Psoas muscle (tissue), 8 donors: ENCODE measurements around the gene C2orf78. TPM values are rescaled to one million over a fixed set of nuclear protein-coding genes. Genes with fewer than 3 reads are reported as not detected.

ENCODE experiments used
- ATAC-seq, 4 donors: fragments of 200-7000 bp; cut with Tn5 transposase; one replicate each; pipeline ENCODE4 v1.9.1; 2020; ENCODE audit warnings: moderate library complexity in 3 of 4, mild to moderate bottlenecking in 2 of 4
- DNase-seq, 2 donors: peaks; one replicate each; pipeline ENCODE4 v3.0.0-alpha.2; 2020
- H3K27ac ChIP-seq: fragments of 200-600 bp; one replicate; pipeline ENCODE4 v1.8.0; 2022
- H3K27me3 ChIP-seq, 3 donors: fragments of 200-600 bp in 1 of 3; one replicate each; pipeline versions ENCODE4 v1.6.1 to v1.8.0; 2013 to 2022; ENCODE audit warnings: low read length in 2 of 3, mild to moderate bottlenecking in 2 of 3, moderate library complexity in 1 of 3; ENCODE audit not compliant: insufficient read depth in 3 of 3
- H3K36me3 ChIP-seq, 2 donors: fragments of 200-600 bp in 1 of 2; one replicate each; pipeline versions ENCODE4 v1.6.1 to v1.8.0; 2013 to 2022; ENCODE audit warnings: low read depth in 1 of 2, mild to moderate bottlenecking in 1 of 2, moderate library complexity in 1 of 2; ENCODE audit not compliant: insufficient read depth in 1 of 2
- H3K4me1 ChIP-seq: fragments of 200-600 bp; one replicate; pipeline ENCODE4 v1.8.0; 2022
- H3K4me3 ChIP-seq: fragments of 200-600 bp; one replicate; pipeline ENCODE4 v1.8.0; 2022; ENCODE audit warnings: mild to moderate bottlenecking
- H3K9me3 ChIP-seq: fragments of 200-600 bp; one replicate; pipeline ENCODE4 v1.8.0; 2022
- WGBS, 3 donors: extraction: QIAGEN DNeasy Blood & Tissue Kit; methylation state at CpG; one replicate each; pipeline versions ENCODE4 v1.1.6 to v1.1.7; 2013; 5-methylcytosine and 5-hydroxymethylcytosine counted together
- intact Hi-C, 2 donors: fragments of 100-400 bp; cut with DNase I; formaldehyde crosslinking; loops; one replicate each; pipeline versions ENCODE4 v1.11.0 to v1.14.2; 2022
- polyA plus RNA-seq, 3 donors: library from polyadenylated mRNA; stranded (reverse); fragments of 200-250 nt; gene quantifications; one replicate each; pipeline ENCODE4 v1.2.3, GENCODE V29; 2013
- total RNA-seq, 4 donors: library from RNA; stranded (reverse); fragmentation: NEBNext Ultra II Directional in 2 of 4; extraction: Animal tissue kit (Norgen Biotek cat#: 25700) in 2 of 4; gene quantifications; one replicate each; pipeline versions ENCODE4 v1.2.1 to v1.2.4, GENCODE V29; 2021 to 2023
- TF ChIP-seq, protein P1 (sequence below): fragments of 200-600 bp; IDR thresholded peaks from one replicate; pipeline ENCODE4 v1.8.0; 2022; ENCODE audit warnings: antibody characterized with exemption
- donor health status: healthy with polysubstance abuse.
- donor health status: DM: no; HTN: no; CAD: no; lungs with moderate emphysema.
- donor health status: Bipolar disorder and iron deficiency.
- donor health status: healthy.
- donor health status: DM: yes; HTN: yes; CAD: no.
- donor health status: DM: no; HTN: no; CAD: no.
- donor health status: DM: no; HTN: no; CAD: no.
- donor health status: DM: yes; HTN: yes; CAD: no.

C2orf78 gene
- total and polyA plus RNA-seq, 7 donors, result not detected

DNA sequence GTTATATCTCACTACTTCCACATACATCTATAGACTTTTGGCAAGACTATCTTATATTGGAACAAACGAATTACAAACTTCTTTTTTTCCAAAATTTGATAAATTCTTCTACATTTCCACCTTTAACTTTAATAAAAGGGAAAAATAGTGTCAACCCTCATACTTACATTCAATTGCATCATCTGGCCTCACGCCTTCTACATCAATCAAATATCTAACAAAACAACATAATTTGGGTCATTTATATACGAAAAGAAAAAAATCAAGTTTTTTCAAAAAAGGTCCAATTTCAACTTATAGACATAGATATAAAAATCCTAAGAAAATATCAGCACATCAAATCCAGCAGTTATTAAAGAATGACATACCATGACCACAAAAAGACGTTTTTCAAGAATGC lies 17.0 kb upstream of the C2orf78 start:
- no peak overlapping the region for H3K27ac ChIP-seq
- no peaks in the 10 kb centered on the region for H3K27me3 ChIP-seq
- intact Hi-C loops, result no loop called here
- no peak overlapping the region for H3K4me3 ChIP-seq
- TF ChIP-seq, protein P1, sequence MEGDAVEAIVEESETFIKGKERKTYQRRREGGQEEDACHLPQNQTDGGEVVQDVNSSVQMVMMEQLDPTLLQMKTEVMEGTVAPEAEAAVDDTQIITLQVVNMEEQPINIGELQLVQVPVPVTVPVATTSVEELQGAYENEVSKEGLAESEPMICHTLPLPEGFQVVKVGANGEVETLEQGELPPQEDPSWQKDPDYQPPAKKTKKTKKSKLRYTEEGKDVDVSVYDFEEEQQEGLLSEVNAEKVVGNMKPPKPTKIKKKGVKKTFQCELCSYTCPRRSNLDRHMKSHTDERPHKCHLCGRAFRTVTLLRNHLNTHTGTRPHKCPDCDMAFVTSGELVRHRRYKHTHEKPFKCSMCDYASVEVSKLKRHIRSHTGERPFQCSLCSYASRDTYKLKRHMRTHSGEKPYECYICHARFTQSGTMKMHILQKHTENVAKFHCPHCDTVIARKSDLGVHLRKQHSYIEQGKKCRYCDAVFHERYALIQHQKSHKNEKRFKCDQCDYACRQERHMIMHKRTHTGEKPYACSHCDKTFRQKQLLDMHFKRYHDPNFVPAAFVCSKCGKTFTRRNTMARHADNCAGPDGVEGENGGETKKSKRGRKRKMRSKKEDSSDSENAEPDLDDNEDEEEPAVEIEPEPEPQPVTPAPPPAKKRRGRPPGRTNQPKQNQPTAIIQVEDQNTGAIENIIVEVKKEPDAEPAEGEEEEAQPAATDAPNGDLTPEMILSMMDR, result no peak
- 90 to 95% (median 91%) methylated on average over 4 of the region's 4 CpGs for WGBS, 3 donors
- no peak for DNase-seq
- H3K4me1 ChIP-seq, result no peaks in the 10 kb centered on the region
- H3K36me3 ChIP-seq, result peaks cover 0 to 94% of the 10 kb centered on the region in 2 donors
- no peaks in the 10 kb centered on the region for H3K9me3 ChIP-seq
- ATAC-seq, result no peak

DNA sequence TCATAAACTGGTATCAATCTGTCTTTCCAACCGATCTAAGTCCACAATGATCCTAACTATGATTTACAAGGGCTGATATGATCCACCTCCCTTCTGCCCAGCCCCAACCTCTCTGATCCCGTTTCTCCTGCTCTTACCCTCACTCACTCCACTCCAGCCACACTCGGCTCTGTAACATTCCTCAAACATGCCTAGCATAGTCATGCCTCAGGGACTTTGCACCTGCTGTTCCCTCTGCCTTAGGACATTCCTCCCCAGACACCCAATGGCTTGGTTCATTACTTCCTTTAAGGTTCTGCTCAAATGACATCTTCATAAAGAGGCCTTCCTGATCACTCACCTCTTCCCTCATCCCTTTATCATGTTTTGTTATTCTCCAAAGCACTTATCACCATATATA lies 13.3 kb upstream of the C2orf78 start:
- intact Hi-C loops, result loop anchor here in 1 of 2 donors (10.0 kb wide), 1 partner anchor 76 kb away; no protein-coding TSS in a partner anchor
- Histone ChIP-seq H3K9me3 (no peaks in the 10 kb centered on the region), H3K4me1 (no peaks in the 10 kb centered on the region), H3K27ac (no peak overlapping the region), H3K4me3 (no peak overlapping the region), H3K27me3 (no peaks in the 10 kb centered on the region), H3K36me3 (peaks cover 0 to 92% of the 10 kb centered on the region in 2 donors)
- ATAC-seq, result no peak
- TF ChIP-seq, protein P1, result no peak
- whole genome bisulfite sequencing, 3 donors, result 73 to 78% (median 76%) methylated on average over 3 of the region's 3 CpGs
- DNase-seq, result no peak

DNA sequence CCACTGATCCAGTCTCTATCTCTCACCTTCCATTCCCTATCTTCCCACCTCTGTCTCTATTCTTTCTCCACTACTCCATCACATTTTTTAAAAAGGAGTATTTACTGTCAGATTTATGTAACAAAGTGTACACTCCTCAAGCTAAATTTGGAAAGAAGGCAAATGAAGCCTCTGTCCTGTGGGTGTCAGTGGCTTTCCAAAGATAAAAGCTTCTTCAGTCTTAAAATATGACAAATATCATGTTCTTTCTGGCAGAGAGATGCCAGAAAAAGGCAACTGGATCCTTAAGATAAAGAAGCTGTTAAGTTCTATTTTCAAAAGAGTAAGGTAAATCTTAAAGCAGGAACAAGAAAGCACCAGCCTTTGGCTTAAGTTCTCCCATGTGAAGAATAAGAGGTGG lies 11.2 kb upstream of the C2orf78 start:
- H3K36me3 ChIP-seq, result peaks cover 2 to 93% of the 10 kb centered on the region in 2 donors
- TF ChIP-seq, protein P1, result no peak
- H3K27me3 ChIP-seq, result no peaks in the 10 kb centered on the region
- H3K4me1 ChIP-seq, result no peaks in the 10 kb centered on the region
- intact Hi-C loops, result loop anchor here in 1 of 2 donors (10.0 kb wide), 1 partner anchor 78 kb away; no protein-coding TSS in a partner anchor
- ATAC-seq (no peak), DNase-seq (no peak)
- H3K9me3 ChIP-seq, result no peaks in the 10 kb centered on the region
- no peak overlapping the region for H3K27ac ChIP-seq
- H3K4me3 ChIP-seq, result no peak overlapping the region

DNA sequence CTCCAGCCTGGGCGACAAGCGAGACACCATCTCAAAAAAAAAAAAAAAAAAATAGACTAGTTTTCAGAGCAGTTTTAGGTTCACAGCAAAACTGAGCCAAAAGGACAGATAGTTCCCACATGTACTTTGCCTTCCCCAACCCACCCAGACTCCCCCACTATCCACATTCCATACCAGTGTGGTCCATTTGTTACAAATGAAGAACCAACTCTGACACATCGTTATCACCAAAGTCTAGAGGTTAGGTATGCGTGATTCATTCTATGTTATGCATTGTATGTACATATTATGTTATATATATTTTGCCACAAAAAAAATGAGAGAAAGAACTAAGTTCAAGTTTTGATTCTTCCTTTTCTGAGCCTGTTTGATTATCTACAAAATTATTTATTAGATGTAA lies 7.6 kb upstream of the C2orf78 start:
- DNase-seq (no peak), ATAC-seq (no peak)
- H3K4me1 ChIP-seq, result peaks cover 5% of the 10 kb centered on the region
- no peaks in the 10 kb centered on the region for H3K9me3 ChIP-seq
- H3K27me3 ChIP-seq, result no peaks in the 10 kb centered on the region
- intact Hi-C loops, result loop anchor here in 1 of 2 donors (10.0 kb wide), 1 partner anchor 82 kb away; no protein-coding TSS in a partner anchor
- 91 to 97% (median 94%) methylated on average over 3 to 4 of the region's 4 CpGs for WGBS, 3 donors
- no peak overlapping the region for H3K27ac ChIP-seq
- peaks cover 2 to 65% of the 10 kb centered on the region in 2 donors for H3K36me3 ChIP-seq
- TF ChIP-seq, protein P1, result no peak
- H3K4me3 ChIP-seq, result no peak overlapping the region
